Calu3 (cell line): ENCODE results near the gene PIGK. TPM values are rescaled to one million over a fixed set of nuclear protein-coding genes. Genes with fewer than 3 reads are reported as not detected.
A peak's percentile ranks its signal among the peaks of the same experiment; 100 is the strongest.

Source experiments
- Bru-seq: library from RNA; stranded (reverse); fragments of 400-500 nt; gene quantifications from one replicate; lab custom pipeline; 2021; lab: Mats Ljungman, UMichigan
- BruChase-seq, 2 experiments: library from RNA; stranded (reverse); fragments of 400-500 nt; gene quantifications; one replicate each; lab custom pipeline; 2021; lab: Mats Ljungman, UMichigan
- BruUV-seq: library from RNA; stranded (reverse); fragments of 400-500 nt; replicated peaks from 2 replicates; lab custom pipeline; 2021; lab: Mats Ljungman, UMichigan
- CTCF ChIA-PET: fragments of 300-600 bp; sonication (Branson Sonifier 250); formaldehyde crosslinking; loops from one replicate; lab custom pipeline; 2022; ENCODE audit warnings: antibody characterized with exemption; lab: Charles Lee
- DNase-seq: peaks from one replicate; pipeline ENCODE4 v3.0.0; 2022
- H3K27ac Mint-ChIP-seq: one replicate; pipeline ENCODE4 v1.8.0; 2022; ENCODE audit warnings: mixed read lengths; ENCODE audit not compliant: unreplicated experiment
- H3K27me3 Mint-ChIP-seq: one replicate; pipeline ENCODE4 v1.8.0; 2022; ENCODE audit warnings: mixed read lengths; ENCODE audit not compliant: unreplicated experiment
- H3K36me3 Mint-ChIP-seq: one replicate; pipeline ENCODE4 v1.8.0; 2022; ENCODE audit warnings: mild to moderate bottlenecking, moderate library complexity, mixed read lengths; ENCODE audit not compliant: insufficient read depth, unreplicated experiment
- H3K4me1 Mint-ChIP-seq: one replicate; pipeline ENCODE4 v1.8.0; 2022; ENCODE audit warnings: mild to moderate bottlenecking, low read depth, mixed read lengths; ENCODE audit not compliant: unreplicated experiment
- H3K4me3 Mint-ChIP-seq: one replicate; pipeline ENCODE4 v1.8.0; 2022; ENCODE audit warnings: mild to moderate bottlenecking, low read depth, moderate library complexity, mixed read lengths; ENCODE audit not compliant: unreplicated experiment
- H3K9me3 Mint-ChIP-seq: one replicate; pipeline ENCODE4 v1.8.0; 2022; ENCODE audit warnings: low read depth, mixed read lengths; ENCODE audit not compliant: unreplicated experiment
- intact Hi-C: fragments of 100-400 bp; cut with micrococcal nuclease; formaldehyde crosslinking; loops from one replicate; pipeline ENCODE4 v1.10.0; 2022; ENCODE audit not compliant: unreplicated experiment
- long read RNA-seq: library from polyadenylated mRNA; stranded (forward); transcript quantifications from one replicate; pipeline ENCODE4 v2.0.0, GENCODE V29; 2022
- total RNA-seq: library from RNA; stranded (reverse); gene quantifications from 2 replicates; pipeline ENCODE4 v1.2.3, GENCODE V29; 2022
- TF ChIP-seq, protein P1 (sequence below): fragments of 200-600 bp; IDR thresholded peaks from one replicate; pipeline ENCODE4 v1.8.0; 2022; ENCODE audit warnings: antibody characterized with exemption; ENCODE audit not compliant: unreplicated experiment

The PIGK gene
- total RNA-seq, result 37.8 and 41.8 TPM in 2 replicates
- Bru-seq, nascent RNA, result percentile 64 among the genes with signal in this experiment
- BruChase-seq, experiment 1, labeled RNA remaining after a 6-hour chase, result percentile 58 among the genes with signal in this experiment
- percentile 54 among the genes with signal in this experiment for BruChase-seq, experiment 2, labeled RNA remaining after a 2-hour chase
- long read RNA-seq, full-length matches to known transcripts, result 85 of 97 reads
- long read RNA-seq, partial matches to known transcripts, result 1 of 97 reads
- long read RNA-seq, other reads (novel, unspliced or antisense), result 11 of 97 reads

DNA sequence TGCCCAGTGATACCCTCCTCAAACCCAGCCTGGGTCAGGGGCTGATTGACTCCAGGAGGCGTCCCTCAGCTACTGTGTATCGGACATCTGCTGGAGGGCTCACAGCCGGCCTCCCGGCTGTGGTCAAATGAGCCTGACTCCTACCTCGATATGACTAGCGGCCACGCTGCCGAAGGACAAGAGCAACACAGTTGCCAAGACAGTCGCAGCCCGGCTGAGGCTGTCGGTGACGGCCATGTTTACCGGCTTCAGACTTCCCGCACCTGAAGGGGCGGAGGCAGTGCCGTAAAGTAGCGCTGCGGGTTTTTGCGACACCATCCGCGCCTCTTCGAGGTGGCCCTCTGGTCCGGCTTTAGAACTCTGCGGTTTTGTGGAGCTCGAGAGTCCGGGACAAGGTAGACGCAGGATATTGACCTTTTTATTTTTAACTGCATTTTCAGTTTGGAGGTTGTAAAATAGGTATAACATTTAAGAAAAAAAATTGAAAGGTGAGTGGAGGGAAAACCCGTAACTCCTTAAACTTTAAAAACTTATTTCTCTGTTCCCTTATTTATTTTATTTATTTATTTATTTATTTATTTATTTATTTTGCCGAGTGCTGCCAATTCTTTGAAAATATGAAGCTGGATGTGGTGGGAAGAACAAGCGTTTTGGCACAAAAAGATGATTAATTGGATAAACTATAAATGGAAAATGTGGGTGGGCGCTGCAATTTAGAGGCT lies at the start of gene PIGK:
PIGK (minus strand) TSS at position 265 of the 722 bp plus-strand sequence; CDS start at position 237, 28 bp downstream.
- H3K9me3 Mint-ChIP-seq, result no peaks in the 10 kb centered on the region
- DNase-seq, result peak; percentile 90
- H3K27me3 Mint-ChIP-seq, result no peaks in the 10 kb centered on the region
- TF ChIP-seq, protein P1, sequence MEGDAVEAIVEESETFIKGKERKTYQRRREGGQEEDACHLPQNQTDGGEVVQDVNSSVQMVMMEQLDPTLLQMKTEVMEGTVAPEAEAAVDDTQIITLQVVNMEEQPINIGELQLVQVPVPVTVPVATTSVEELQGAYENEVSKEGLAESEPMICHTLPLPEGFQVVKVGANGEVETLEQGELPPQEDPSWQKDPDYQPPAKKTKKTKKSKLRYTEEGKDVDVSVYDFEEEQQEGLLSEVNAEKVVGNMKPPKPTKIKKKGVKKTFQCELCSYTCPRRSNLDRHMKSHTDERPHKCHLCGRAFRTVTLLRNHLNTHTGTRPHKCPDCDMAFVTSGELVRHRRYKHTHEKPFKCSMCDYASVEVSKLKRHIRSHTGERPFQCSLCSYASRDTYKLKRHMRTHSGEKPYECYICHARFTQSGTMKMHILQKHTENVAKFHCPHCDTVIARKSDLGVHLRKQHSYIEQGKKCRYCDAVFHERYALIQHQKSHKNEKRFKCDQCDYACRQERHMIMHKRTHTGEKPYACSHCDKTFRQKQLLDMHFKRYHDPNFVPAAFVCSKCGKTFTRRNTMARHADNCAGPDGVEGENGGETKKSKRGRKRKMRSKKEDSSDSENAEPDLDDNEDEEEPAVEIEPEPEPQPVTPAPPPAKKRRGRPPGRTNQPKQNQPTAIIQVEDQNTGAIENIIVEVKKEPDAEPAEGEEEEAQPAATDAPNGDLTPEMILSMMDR, result no peak
- CTCF ChIA-PET, result interaction anchor here (1.6 kb wide), 1 partner anchor 63 kb away, joined by 4 read pairs; the partner anchor contains the start of gene AK5
- H3K4me1 Mint-ChIP-seq, result peaks cover 19% of the 10 kb centered on the region
- H3K4me3 Mint-ChIP-seq, result peak within 1 kb of the TSS; percentile 89
- intact Hi-C loops, result loop anchor here (5.0 to 10.0 kb wide), 2 partner anchors 93 to 195 kb away; no protein-coding TSS in a partner anchor
- H3K27ac Mint-ChIP-seq, result peak within 1 kb of the TSS; percentile 70
- peaks cover 12% of the 10 kb centered on the region for H3K36me3 Mint-ChIP-seq
- no TSS peak for BruUV-seq

DNA sequence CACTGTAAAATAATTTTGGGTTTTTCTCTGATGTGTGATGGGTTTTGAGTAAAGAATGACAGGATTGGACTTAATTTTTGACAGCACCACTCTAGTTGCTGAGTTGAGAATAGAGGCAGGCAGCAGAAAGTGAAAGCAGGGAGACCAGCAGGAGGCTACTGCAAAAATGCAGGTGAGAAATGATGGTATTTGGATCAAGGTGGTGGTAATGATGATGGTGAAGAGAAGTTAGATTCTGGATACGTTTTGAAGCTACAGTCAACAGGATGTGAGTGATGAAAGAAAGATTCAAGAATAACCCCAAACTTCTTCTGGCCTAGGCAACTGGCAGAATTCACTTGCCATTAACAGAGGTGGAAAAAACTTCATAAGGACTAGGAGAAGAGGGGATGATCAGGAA lies 47.8 kb upstream of the PIGK start:
- H3K27me3 Mint-ChIP-seq, result peaks cover 21% of the 10 kb centered on the region
- no peaks in the 10 kb centered on the region for H3K4me1 Mint-ChIP-seq
- H3K4me3 Mint-ChIP-seq, result no peak overlapping the region
- no peak overlapping the region for H3K27ac Mint-ChIP-seq
- intact Hi-C loops, result no loop called here
- CTCF ChIA-PET, result no interaction called here
- no peak for DNase-seq
- TF ChIP-seq, protein P1, result no peak
- no peaks in the 10 kb centered on the region for H3K9me3 Mint-ChIP-seq
- BruUV-seq, result no TSS peak
- no peaks in the 10 kb centered on the region for H3K36me3 Mint-ChIP-seq

DNA sequence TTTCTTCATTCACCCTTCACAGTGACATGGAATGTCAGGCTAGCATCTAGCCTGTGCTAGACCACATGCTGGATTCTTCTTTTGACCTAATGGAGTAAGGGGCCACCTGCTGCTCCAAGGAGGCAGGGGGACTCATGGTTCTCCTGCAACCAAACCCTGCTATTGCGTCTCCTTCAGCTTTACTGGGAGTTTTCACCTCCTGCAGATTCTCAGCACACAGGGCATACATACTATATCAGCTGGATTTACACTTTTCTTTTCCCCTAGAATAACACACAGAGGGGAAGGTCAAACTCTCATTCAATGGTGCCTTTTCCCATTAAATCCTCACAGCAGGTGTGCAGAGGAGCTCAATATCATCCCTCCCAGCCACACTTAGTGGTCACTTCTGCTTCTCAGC lies 46.0 kb upstream of the PIGK start:
- intact Hi-C loops, result no loop called here
- Mint-ChIP-seq H3K9me3 (no peaks in the 10 kb centered on the region), H3K36me3 (no peaks in the 10 kb centered on the region), H3K27me3 (peaks cover 25% of the 10 kb centered on the region), H3K4me1 (no peaks in the 10 kb centered on the region), H3K4me3 (no peak overlapping the region), H3K27ac (no peak overlapping the region)
- TF ChIP-seq, protein P1, result no peak
- BruUV-seq, result no TSS peak
- DNase-seq, result no peak
- CTCF ChIA-PET, result no interaction called here

DNA sequence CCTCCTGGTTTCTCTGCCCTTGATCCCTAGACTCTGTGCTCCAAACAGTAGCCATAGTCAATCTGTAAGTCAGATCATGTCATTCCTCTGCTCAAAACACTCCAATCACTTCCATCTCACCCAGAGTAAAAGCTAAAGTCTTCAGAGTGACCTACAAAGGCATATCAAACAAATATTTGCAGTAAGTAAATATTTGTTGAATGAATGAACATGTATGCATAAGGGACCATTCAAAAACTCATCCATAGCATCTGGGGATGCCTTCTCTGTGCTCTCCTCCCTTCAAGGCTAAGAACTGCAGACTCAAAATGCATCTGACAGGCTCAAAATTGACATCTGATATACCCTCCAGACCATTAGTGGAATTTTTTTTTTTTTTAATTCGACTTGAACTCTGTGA lies 44.5 kb upstream of the PIGK start:
- intact Hi-C loops, result no loop called here
- H3K9me3 Mint-ChIP-seq, result peaks cover 3% of the 10 kb centered on the region
- no peak overlapping the region for H3K27ac Mint-ChIP-seq
- no peak for DNase-seq
- BruUV-seq, result no TSS peak
- CTCF ChIA-PET, result no interaction called here
- peaks cover 25% of the 10 kb centered on the region for H3K27me3 Mint-ChIP-seq
- no peaks in the 10 kb centered on the region for H3K4me1 Mint-ChIP-seq
- no peaks in the 10 kb centered on the region for H3K36me3 Mint-ChIP-seq
- no peak overlapping the region for H3K4me3 Mint-ChIP-seq
- TF ChIP-seq, protein P1, result no peak
